Tibial artery (tissue), 4 donors: ENCODE measurements around the gene OVOL3.

Source experiments
- DNase-seq, 2 donors: peaks; one replicate each; pipeline ENCODE4 v3.0.0-alpha.2; 2019
- H3K27ac ChIP-seq, 2 donors: fragments of 200-600 bp; sonication (generic) in 1 of 2; 1 replicate in 1 of 2; 2 replicates in 1 of 2; pipeline ENCODE4 v1.5.1; 2018 to 2019; ENCODE audit warnings: mild to moderate bottlenecking in 1 of 2
- H3K27me3 ChIP-seq, 2 donors: fragments of 200-600 bp; sonication (generic) in 1 of 2; one replicate each; pipeline versions ENCODE4 v1.5.1 to v1.6.0; 2016 to 2019
- H3K36me3 ChIP-seq, 3 donors: fragments of 200-600 bp; sonication (generic) in 2 of 3; one replicate each; pipeline ENCODE4 v1.5.1; 2016 to 2019; ENCODE audit warnings: mild to moderate bottlenecking in 2 of 3
- H3K4me1 ChIP-seq, 4 donors: fragments of 200-600 bp; sonication (generic) in 2 of 4; 1 replicate in 3 of 4; 2 replicates in 1 of 4; pipeline ENCODE4 v1.5.1; 2016 to 2019
- H3K4me3 ChIP-seq, 2 donors: fragments of 200-600 bp; sonication (generic) in 1 of 2; 1 replicate in 1 of 2; 2 replicates in 1 of 2; pipeline ENCODE4 v1.5.1; 2018 to 2019; ENCODE audit warnings: mild to moderate bottlenecking in 2 of 2
- H3K9me3 ChIP-seq, 3 donors: fragments of 200-600 bp; sonication (generic) in 1 of 3; one replicate each; pipeline ENCODE4 v1.5.1; 2016 to 2019
- CTCF ChIP-seq, 2 experiments: fragments of 200-600 bp in 1 of 2; fragments of 450-650 bp in 1 of 2; IDR thresholded peaks; one replicate each; pipeline ENCODE4 v1.5.1; 2017 to 2019; ENCODE audit warnings: antibody characterized with exemption in 2 of 2, mild to moderate bottlenecking in 1 of 2, moderate library complexity in 1 of 2
- intact Hi-C: fragments of 100-400 bp; cut with DNase I; formaldehyde crosslinking; loops from one replicate; pipeline ENCODE4 v1.15.0; 2023; ENCODE audit warnings: low total_unique reads

OVOL3 gene

GRCh38 chr19:36160821-36161596 is 50.1 kb downstream of the OVOL3 start:
- peaks cover 2 to 8% (median 2%) of the 10 kb centered on the region in 3 donors for H3K36me3 ChIP-seq
- H3K4me3 ChIP-seq: no peak overlapping the region
- H3K27me3 ChIP-seq: no peaks in the 10 kb centered on the region
- DNase-seq: no peak
- TF ChIP-seq CTCF (IDR thresholded peaks at IDR 0.05): no peak
- no peak overlapping the region for H3K27ac ChIP-seq
- H3K9me3 ChIP-seq: no peaks in the 10 kb centered on the region
- intact Hi-C loops: no loop called here
- no peaks in the 10 kb centered on the region for H3K4me1 ChIP-seq
